ENCODE measurements around the gene ZMIZ1. TPM values are rescaled to one million over a fixed set of nuclear protein-coding genes. Genes with fewer than 3 reads are reported as not detected.

The ZMIZ1 gene
- polyA plus RNA-seq, 3 donors: 3.3 to 64.6 (median 8.9) TPM

DNA sequence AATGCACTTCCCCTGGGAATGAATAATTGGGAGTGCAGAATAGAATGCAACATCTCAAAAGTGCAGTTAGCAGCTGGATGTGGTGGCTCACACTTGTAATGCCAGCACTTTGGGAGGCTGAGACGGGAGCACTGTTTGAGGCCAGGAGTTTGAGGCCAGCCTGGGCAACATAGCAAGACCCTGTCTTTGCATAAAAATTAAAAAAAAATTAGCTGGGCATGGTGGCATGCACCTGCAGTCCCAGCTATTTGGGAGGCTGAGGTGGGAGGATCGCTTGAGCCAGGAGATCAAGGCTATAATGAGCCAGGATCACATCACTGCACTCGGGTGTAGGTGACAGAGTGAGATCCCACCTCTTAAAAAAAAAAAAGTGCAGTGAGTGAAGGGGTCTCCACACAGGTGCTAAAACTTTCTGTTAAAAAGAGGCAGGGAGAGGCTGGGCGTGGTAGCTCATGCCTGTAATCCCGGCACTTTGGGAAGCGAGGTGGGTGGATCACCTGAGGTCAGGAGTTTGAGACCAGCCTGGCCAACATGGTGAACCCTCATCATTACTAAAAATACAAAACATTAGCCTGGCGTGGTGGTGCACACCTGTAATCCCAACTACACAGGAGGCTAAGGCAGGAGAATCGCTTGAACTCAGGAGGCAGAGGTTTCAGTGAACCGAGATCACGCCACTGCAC is 13.5 kb upstream of the ZMIZ1 start:
- Histone ChIP-seq H3K27ac (ENCODE audit: low read depth in 1 of 2, low read length in 2 of 2) (no peak overlapping the region), H3K79me2 (ENCODE audit: insufficient read depth, low read length) (no peaks in the 10 kb centered on the region), H3K4me2 (replicated peaks; ENCODE audit: extremely low read depth, low read length, poor library complexity, severe bottlenecking) (no peak overlapping the region), H3K36me3 (replicated peaks in 1 of 2; ENCODE audit: control insufficient read depth in 1 of 2, insufficient read depth in 2 of 2, low read length in 2 of 2) (no peaks in the 10 kb centered on the region), H4K20me1 (ENCODE audit: insufficient read depth, low read length) (no peaks in the 10 kb centered on the region), H3K9me3 (replicated peaks in 1 of 2; ENCODE audit: control insufficient read depth in 1 of 2, insufficient read depth in 1 of 2, low read length in 2 of 2) (no peaks in the 10 kb centered on the region), H2AFZ (ENCODE audit: insufficient read depth, low read depth, low read length, poor library complexity, severe bottlenecking) (no peak overlapping the region), H3K4me3 (replicated peaks in 1 of 3; ENCODE audit: low read depth in 2 of 3, low read length in 3 of 3) (no peak overlapping the region), H3K4me1 (ENCODE audit: control insufficient read depth in 1 of 2, insufficient read depth in 2 of 2, low read length in 2 of 2) (no peaks in the 10 kb centered on the region), H3K27me3 (ENCODE audit: control insufficient read depth in 2 of 2, insufficient read depth in 2 of 2, low read length in 2 of 2) (no peaks in the 10 kb centered on the region), H3K9ac (ENCODE audit: insufficient read depth, low read length, poor library complexity, severe bottlenecking) (no peak overlapping the region)
- H3K9me3 Mint-ChIP-seq: peaks cover 0 to 6% (median 0%) of the 10 kb centered on the region in 7 donors
- intact Hi-C loops (cut with micrococcal nuclease): no loop called here
- no peak for DNase-seq
- peak overlapping the region in 1 of 7 donors; percentile 23 for H3K27ac Mint-ChIP-seq
- TF ChIP-seq, protein P1, sequence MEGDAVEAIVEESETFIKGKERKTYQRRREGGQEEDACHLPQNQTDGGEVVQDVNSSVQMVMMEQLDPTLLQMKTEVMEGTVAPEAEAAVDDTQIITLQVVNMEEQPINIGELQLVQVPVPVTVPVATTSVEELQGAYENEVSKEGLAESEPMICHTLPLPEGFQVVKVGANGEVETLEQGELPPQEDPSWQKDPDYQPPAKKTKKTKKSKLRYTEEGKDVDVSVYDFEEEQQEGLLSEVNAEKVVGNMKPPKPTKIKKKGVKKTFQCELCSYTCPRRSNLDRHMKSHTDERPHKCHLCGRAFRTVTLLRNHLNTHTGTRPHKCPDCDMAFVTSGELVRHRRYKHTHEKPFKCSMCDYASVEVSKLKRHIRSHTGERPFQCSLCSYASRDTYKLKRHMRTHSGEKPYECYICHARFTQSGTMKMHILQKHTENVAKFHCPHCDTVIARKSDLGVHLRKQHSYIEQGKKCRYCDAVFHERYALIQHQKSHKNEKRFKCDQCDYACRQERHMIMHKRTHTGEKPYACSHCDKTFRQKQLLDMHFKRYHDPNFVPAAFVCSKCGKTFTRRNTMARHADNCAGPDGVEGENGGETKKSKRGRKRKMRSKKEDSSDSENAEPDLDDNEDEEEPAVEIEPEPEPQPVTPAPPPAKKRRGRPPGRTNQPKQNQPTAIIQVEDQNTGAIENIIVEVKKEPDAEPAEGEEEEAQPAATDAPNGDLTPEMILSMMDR (IDR thresholded peaks at IDR 0.05): no peak
- no peaks in the 10 kb centered on the region for H3K36me3 Mint-ChIP-seq
- H3K4me3 Mint-ChIP-seq: no peak overlapping the region
- WGBS (ENCODE audit: insufficient coverage): 100% methylated on average over 7 of the region's 10 CpGs
- H3K27me3 Mint-ChIP-seq (ENCODE audit: low read depth in 3 of 3): peaks cover 4 to 16% (median 7%) of the 10 kb centered on the region in 3 donors
- H3K4me1 Mint-ChIP-seq: peaks cover 8% of the 10 kb centered on the region

DNA sequence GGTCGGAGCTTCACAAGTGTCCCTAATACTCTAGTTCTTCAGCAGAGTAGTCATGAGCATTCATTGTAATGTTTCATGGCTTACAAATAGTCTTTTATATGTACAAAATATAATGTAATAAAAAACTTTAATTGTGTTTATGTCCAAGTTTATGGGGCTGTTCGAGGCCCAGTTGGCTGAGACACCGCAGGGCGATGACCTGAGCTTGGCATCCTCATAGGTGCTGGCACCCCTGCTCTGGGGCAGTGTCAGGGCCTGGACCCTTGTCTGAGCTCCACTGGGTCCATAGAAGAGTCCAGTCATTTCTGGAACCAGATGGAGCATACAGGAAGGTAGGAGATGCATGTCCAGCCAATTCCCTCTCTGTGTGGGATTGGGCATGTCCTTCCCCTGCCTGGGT is 12.9 kb upstream of the ZMIZ1 start:
- H3K4me1 Mint-ChIP-seq: peaks cover 7% of the 10 kb centered on the region
- Histone ChIP-seq H3K4me2 (replicated peaks; ENCODE audit: extremely low read depth, low read length, poor library complexity, severe bottlenecking) (no peak overlapping the region), H3K9ac (ENCODE audit: insufficient read depth, low read length, poor library complexity, severe bottlenecking) (no peak overlapping the region), H3K79me2 (ENCODE audit: insufficient read depth, low read length) (no peaks in the 10 kb centered on the region), H3K27ac (ENCODE audit: low read depth in 1 of 2, low read length in 2 of 2) (no peak overlapping the region), H3K4me1 (ENCODE audit: control insufficient read depth in 1 of 2, insufficient read depth in 2 of 2, low read length in 2 of 2) (no peaks in the 10 kb centered on the region), H4K20me1 (ENCODE audit: insufficient read depth, low read length) (no peaks in the 10 kb centered on the region), H3K9me3 (replicated peaks in 1 of 2; ENCODE audit: control insufficient read depth in 1 of 2, insufficient read depth in 1 of 2, low read length in 2 of 2) (no peaks in the 10 kb centered on the region), H3K27me3 (ENCODE audit: control insufficient read depth in 2 of 2, insufficient read depth in 2 of 2, low read length in 2 of 2) (no peaks in the 10 kb centered on the region), H2AFZ (ENCODE audit: insufficient read depth, low read depth, low read length, poor library complexity, severe bottlenecking) (no peak overlapping the region), H3K4me3 (replicated peaks in 1 of 3; ENCODE audit: low read depth in 2 of 3, low read length in 3 of 3) (no peak overlapping the region), H3K36me3 (replicated peaks in 1 of 2; ENCODE audit: control insufficient read depth in 1 of 2, insufficient read depth in 2 of 2, low read length in 2 of 2) (no peaks in the 10 kb centered on the region)
- no peak for DNase-seq
- intact Hi-C loops (cut with micrococcal nuclease): no loop called here
- no peaks in the 10 kb centered on the region for H3K36me3 Mint-ChIP-seq
- TF ChIP-seq, protein P1 (IDR thresholded peaks at IDR 0.05): no peak
- no peak overlapping the region for H3K4me3 Mint-ChIP-seq
- peaks cover 0 to 3% (median 0%) of the 10 kb centered on the region in 7 donors for H3K9me3 Mint-ChIP-seq
- peaks cover 4 to 15% (median 8%) of the 10 kb centered on the region in 3 donors for H3K27me3 Mint-ChIP-seq (ENCODE audit: low read depth in 3 of 3)
- WGBS (ENCODE audit: insufficient coverage): 92% methylated on average over 3 of the region's 4 CpGs
- no peak overlapping the region for H3K27ac Mint-ChIP-seq
